ENCODE data around the gene CPSF2.

The CPSF2 gene

DNA sequence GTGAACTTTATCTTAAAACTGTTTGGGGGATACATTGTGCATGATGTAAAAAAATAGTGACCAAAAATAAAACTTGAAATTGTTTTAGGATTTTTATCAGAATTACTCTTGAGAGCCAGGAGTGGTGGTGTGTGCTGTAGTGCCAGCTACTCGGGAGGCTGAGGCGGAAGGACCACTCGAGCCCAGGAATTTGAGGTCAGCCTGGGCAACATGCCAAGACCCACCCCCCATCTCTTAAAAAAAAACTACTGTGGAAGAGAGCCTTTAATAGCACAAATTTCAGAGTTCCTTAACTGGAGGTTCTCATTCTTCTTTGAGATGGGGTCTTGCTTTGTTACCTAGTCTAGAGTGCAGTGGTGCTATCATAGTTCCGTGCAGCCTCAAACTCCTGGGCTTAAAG is 21.5 kb downstream of the CPSF2 start:
- Histone ChIP-seq H3K36me3 (ENCODE audit: control insufficient read depth in 1 of 2, insufficient read depth in 2 of 2, low read length in 2 of 2) (peaks cover 24 to 34% of the 10 kb centered on the region in 2 experiments), H3K79me1 (ENCODE audit: low read length) (no peaks in the 10 kb centered on the region), H2BK120ac (ENCODE audit: insufficient read depth, low read length, poor library complexity) (no peak overlapping the region), H4K91ac (ENCODE audit: low read depth, low read length) (no peak overlapping the region), H2AK5ac (ENCODE audit: low read length) (no peak overlapping the region), H3K14ac (ENCODE audit: low read length) (no peak overlapping the region), H3K4me2 (ENCODE audit: low read length) (no peak overlapping the region), H3K27me3 (ENCODE audit: insufficient read depth, low read length) (no peaks in the 10 kb centered on the region), H3K23ac (ENCODE audit: low read length) (no peak overlapping the region), H2BK5ac (ENCODE audit: low read depth, low read length, poor library complexity) (no peak overlapping the region), H3K9ac (ENCODE audit: low read length) (no peak overlapping the region), H4K12ac (ENCODE audit: low read depth, low read length) (no peak overlapping the region), H3K4me3 (ENCODE audit: low read depth, low read length) (no peak overlapping the region), H4K8ac (ENCODE audit: low read depth, low read length) (no peak overlapping the region), H3K4ac (ENCODE audit: low read depth, low read length) (no peak overlapping the region), H3K9me3 (ENCODE audit: insufficient read depth, low read depth, low read length) (no peaks in the 10 kb centered on the region), H2AFZ (ENCODE audit: insufficient read depth, low read length, poor library complexity) (no peak overlapping the region), H3K4me1 (ENCODE audit: control insufficient read depth in 1 of 2, insufficient read depth in 2 of 2, low read length in 2 of 2) (no peaks in the 10 kb centered on the region), H3K79me2 (ENCODE audit: control insufficient read depth, insufficient read depth, low read length, poor library complexity) (no peaks in the 10 kb centered on the region), H3K18ac (ENCODE audit: low read length) (no peak overlapping the region), H3K27ac (ENCODE audit: low read depth, low read length) (no peak overlapping the region), H2BK12ac (ENCODE audit: low read length) (no peak overlapping the region)
- no CpG with 5 or more reads among the region's 4 CpGs for WGBS (ENCODE audit: extremely low coverage, insufficient coverage, insufficient read length)
- DNase-seq = no peak

DNA sequence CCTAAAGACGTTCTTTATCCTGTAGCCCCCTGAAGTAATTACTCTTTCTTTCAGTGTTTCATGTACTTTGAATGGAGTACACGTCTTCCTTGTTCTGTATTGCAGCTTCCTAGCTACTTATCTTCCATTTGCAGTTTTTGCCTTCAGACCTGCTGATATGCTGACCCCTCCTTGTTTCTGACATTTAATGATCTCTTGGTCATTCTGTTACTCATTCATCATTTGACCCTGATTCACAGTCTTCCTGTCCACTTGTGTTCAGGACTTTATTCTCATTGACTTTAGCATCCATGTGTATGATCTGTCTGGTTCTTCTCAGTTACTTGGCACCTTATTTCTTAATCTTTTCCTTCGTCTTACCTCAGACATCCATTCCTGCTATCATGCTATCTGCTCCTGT is 22.2 kb downstream of the CPSF2 start:
- H2AK5ac ChIP-seq (ENCODE audit: low read length) = no peak overlapping the region
- H3K4me2 ChIP-seq (ENCODE audit: low read length) = no peak overlapping the region
- H3K79me2 ChIP-seq (ENCODE audit: control insufficient read depth, insufficient read depth, low read length, poor library complexity) = no peaks in the 10 kb centered on the region
- no peak overlapping the region for H4K12ac ChIP-seq (ENCODE audit: low read depth, low read length)
- H3K27ac ChIP-seq (ENCODE audit: low read depth, low read length) = no peak overlapping the region
- H3K4me1 ChIP-seq (ENCODE audit: control insufficient read depth in 1 of 2, insufficient read depth in 2 of 2, low read length in 2 of 2) = no peaks in the 10 kb centered on the region
- DNase-seq = no peak
- no peak overlapping the region for H3K23ac ChIP-seq (ENCODE audit: low read length)
- no CpG with 5 or more reads among the region's 3 CpGs for WGBS (ENCODE audit: extremely low coverage, insufficient coverage, insufficient read length)
- no peaks in the 10 kb centered on the region for H3K9me3 ChIP-seq (ENCODE audit: insufficient read depth, low read depth, low read length)
- H4K91ac ChIP-seq (ENCODE audit: low read depth, low read length) = no peak overlapping the region
- no peak overlapping the region for H2BK12ac ChIP-seq (ENCODE audit: low read length)
- H3K18ac ChIP-seq (ENCODE audit: low read length) = no peak overlapping the region
- no peaks in the 10 kb centered on the region for H3K79me1 ChIP-seq (ENCODE audit: low read length)
- H3K36me3 ChIP-seq (ENCODE audit: control insufficient read depth in 1 of 2, insufficient read depth in 2 of 2, low read length in 2 of 2) = peaks cover 21 to 33% of the 10 kb centered on the region in 2 experiments
- no peak overlapping the region for H2AFZ ChIP-seq (ENCODE audit: insufficient read depth, low read length, poor library complexity)
- no peaks in the 10 kb centered on the region for H3K27me3 ChIP-seq (ENCODE audit: insufficient read depth, low read length)
- H2BK5ac ChIP-seq (ENCODE audit: low read depth, low read length, poor library complexity) = no peak overlapping the region
- H2BK120ac ChIP-seq (ENCODE audit: insufficient read depth, low read length, poor library complexity) = no peak overlapping the region
- no peak overlapping the region for H3K14ac ChIP-seq (ENCODE audit: low read length)
- no peak overlapping the region for H4K8ac ChIP-seq (ENCODE audit: low read depth, low read length)
- H3K9ac ChIP-seq (ENCODE audit: low read length) = no peak overlapping the region
- H3K4ac ChIP-seq (ENCODE audit: low read depth, low read length) = no peak overlapping the region
- no peak overlapping the region for H3K4me3 ChIP-seq (ENCODE audit: low read depth, low read length)

GRCh38 chr14:92144708-92145107 is 22.9 kb downstream of the CPSF2 start:
- no peak overlapping the region for H3K18ac ChIP-seq (ENCODE audit: low read length)
- no peaks in the 10 kb centered on the region for H3K9me3 ChIP-seq (ENCODE audit: insufficient read depth, low read depth, low read length)
- H4K12ac ChIP-seq (ENCODE audit: low read depth, low read length) = no peak overlapping the region
- H3K4me2 ChIP-seq (ENCODE audit: low read length) = no peak overlapping the region
- no peak overlapping the region for H4K91ac ChIP-seq (ENCODE audit: low read depth, low read length)
- no peak overlapping the region for H2AFZ ChIP-seq (ENCODE audit: insufficient read depth, low read length, poor library complexity)
- H3K4ac ChIP-seq (ENCODE audit: low read depth, low read length) = no peak overlapping the region
- H3K27ac ChIP-seq (ENCODE audit: low read depth, low read length) = no peak overlapping the region
- H2BK120ac ChIP-seq (ENCODE audit: insufficient read depth, low read length, poor library complexity) = no peak overlapping the region
- no peak overlapping the region for H3K9ac ChIP-seq (ENCODE audit: low read length)
- no peak overlapping the region for H3K4me3 ChIP-seq (ENCODE audit: low read depth, low read length)
- H3K4me1 ChIP-seq (ENCODE audit: control insufficient read depth in 1 of 2, insufficient read depth in 2 of 2, low read length in 2 of 2) = no peaks in the 10 kb centered on the region
- no peak overlapping the region for H3K14ac ChIP-seq (ENCODE audit: low read length)
- no peaks in the 10 kb centered on the region for H3K79me2 ChIP-seq (ENCODE audit: control insufficient read depth, insufficient read depth, low read length, poor library complexity)
- no peak for DNase-seq
- H3K79me1 ChIP-seq (ENCODE audit: low read length) = no peaks in the 10 kb centered on the region
- H2BK12ac ChIP-seq (ENCODE audit: low read length) = no peak overlapping the region
- H3K27me3 ChIP-seq (ENCODE audit: insufficient read depth, low read length) = no peaks in the 10 kb centered on the region
- H2AK5ac ChIP-seq (ENCODE audit: low read length) = no peak overlapping the region
- H2BK5ac ChIP-seq (ENCODE audit: low read depth, low read length, poor library complexity) = no peak overlapping the region
- no CpG with 5 or more reads among the region's 2 CpGs for WGBS (ENCODE audit: extremely low coverage, insufficient coverage, insufficient read length)
- H3K36me3 ChIP-seq (ENCODE audit: control insufficient read depth in 1 of 2, insufficient read depth in 2 of 2, low read length in 2 of 2) = peaks cover 20 to 33% of the 10 kb centered on the region in 2 experiments
- no peak overlapping the region for H4K8ac ChIP-seq (ENCODE audit: low read depth, low read length)
- H3K23ac ChIP-seq (ENCODE audit: low read length) = no peak overlapping the region

DNA sequence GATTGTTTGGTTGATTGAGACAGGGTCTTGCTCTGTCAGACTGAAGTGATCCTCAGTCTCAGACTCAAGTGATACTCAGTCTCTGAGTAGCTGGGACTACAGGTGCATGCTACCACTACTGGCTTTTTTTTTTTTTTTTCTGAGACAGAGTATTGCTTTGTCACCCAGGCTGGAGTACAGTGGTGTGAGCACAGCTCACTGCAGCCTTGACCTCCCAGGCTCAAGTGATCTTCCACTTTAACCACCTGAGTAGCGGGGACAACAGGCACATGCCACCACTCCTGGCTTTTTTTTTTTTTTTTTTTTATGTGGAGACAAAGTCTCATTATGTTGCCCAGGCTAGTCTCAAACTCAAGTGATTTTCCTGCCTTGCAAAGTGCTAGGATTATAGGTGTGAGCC is 31.8 kb downstream of the CPSF2 start:
- Histone ChIP-seq H2AK5ac (ENCODE audit: low read length) (no peak overlapping the region), H3K4ac (ENCODE audit: low read depth, low read length) (no peak overlapping the region), H3K23ac (ENCODE audit: low read length) (no peak overlapping the region), H3K9ac (ENCODE audit: low read length) (no peak overlapping the region), H3K79me1 (ENCODE audit: low read length) (no peaks in the 10 kb centered on the region), H3K18ac (ENCODE audit: low read length) (no peak overlapping the region), H3K79me2 (ENCODE audit: control insufficient read depth, insufficient read depth, low read length, poor library complexity) (no peaks in the 10 kb centered on the region), H3K4me2 (ENCODE audit: low read length) (no peak overlapping the region), H3K27ac (ENCODE audit: low read depth, low read length) (no peak overlapping the region), H3K4me1 (ENCODE audit: control insufficient read depth in 1 of 2, insufficient read depth in 2 of 2, low read length in 2 of 2) (no peaks in the 10 kb centered on the region), H4K12ac (ENCODE audit: low read depth, low read length) (no peak overlapping the region), H2AFZ (ENCODE audit: insufficient read depth, low read length, poor library complexity) (no peak overlapping the region), H3K4me3 (ENCODE audit: low read depth, low read length) (no peak overlapping the region), H2BK12ac (ENCODE audit: low read length) (no peak overlapping the region), H2BK120ac (ENCODE audit: insufficient read depth, low read length, poor library complexity) (no peak overlapping the region), H3K14ac (ENCODE audit: low read length) (no peak overlapping the region), H4K8ac (ENCODE audit: low read depth, low read length) (no peak overlapping the region), H3K9me3 (ENCODE audit: insufficient read depth, low read depth, low read length) (no peaks in the 10 kb centered on the region), H3K27me3 (ENCODE audit: insufficient read depth, low read length) (no peaks in the 10 kb centered on the region), H4K91ac (ENCODE audit: low read depth, low read length) (no peak overlapping the region), H3K36me3 (ENCODE audit: control insufficient read depth in 1 of 2, insufficient read depth in 2 of 2, low read length in 2 of 2) (peaks cover 13 to 26% of the 10 kb centered on the region in 2 experiments), H2BK5ac (ENCODE audit: low read depth, low read length, poor library complexity) (no peak overlapping the region)
- no CpG with 5 or more reads among the region's 1 CpG for WGBS (ENCODE audit: extremely low coverage, insufficient coverage, insufficient read length)
- no peak for DNase-seq

Data from trophoblast cell (in vitro differentiated cells and primary cell).